Measurements from ENCODE around the gene NTM. TPM values are rescaled to one million over a fixed set of nuclear protein-coding genes. Genes with fewer than 3 reads are reported as not detected.

NTM gene
- total RNA-seq, 1 experiment from 2014 or later: 0.73 TPM

GRCh38 chr11:131957201-131957600, 586.8 kb downstream of the NTM start:
- Mint-ChIP-seq H3K9me3 (ENCODE audit: unreplicated experiment) (no peaks in the 10 kb centered on the region), H3K4me1 (ENCODE audit: low read depth, unreplicated experiment) (no peaks in the 10 kb centered on the region), H3K4me3 (ENCODE audit: unreplicated experiment) (no peak overlapping the region), H3K27me3 (ENCODE audit: insufficient read depth, unreplicated experiment) (peaks cover 14% of the 10 kb centered on the region), H3K27ac (ENCODE audit: unreplicated experiment) (no peak overlapping the region), H3K36me3 (ENCODE audit: insufficient read depth, unreplicated experiment) (no peaks in the 10 kb centered on the region)
- ChIA-PET CTCF (no interaction called here), POLR2A (no interaction called here)
- no peaks in the 10 kb centered on the region for H3K36me3 ChIP-seq (ENCODE audit: control insufficient read depth, insufficient read depth, low read length)
- H3K27me3 ChIP-seq (replicated peaks; ENCODE audit: control insufficient read depth, insufficient read depth, low read length): no peaks in the 10 kb centered on the region
- no peaks in the 10 kb centered on the region for H3K4me1 ChIP-seq
- intact Hi-C loops (cut with micrococcal nuclease; ENCODE audit: unreplicated experiment): no loop called here
- no peak for DNase-seq
- no peak overlapping the region for H3K4me3 ChIP-seq (ENCODE audit: low read depth, low read length)
- no peak for TF ChIP-seq CTCF (IDR thresholded peaks at IDR 0.05; ENCODE audit: insufficient read depth in 1 of 2, low read depth in 1 of 2, low read length in 1 of 2, severe bottlenecking in 1 of 2, unreplicated experiment in 1 of 2)
- H3K9me3 ChIP-seq: no peaks in the 10 kb centered on the region
- BruUV-seq (replicated peaks): no TSS peak

- Histone ChIP-seq H3K9me3 (no peaks in the 10 kb centered on the region), H3K4me3 (ENCODE audit: low read depth, low read length) (no peak overlapping the region), H3K27me3 (replicated peaks; ENCODE audit: control insufficient read depth, insufficient read depth, low read length) (no peaks in the 10 kb centered on the region), H3K36me3 (ENCODE audit: control insufficient read depth, insufficient read depth, low read length) (no peaks in the 10 kb centered on the region), H3K4me1 (no peaks in the 10 kb centered on the region)
- no peak overlapping the region for H3K4me3 Mint-ChIP-seq (ENCODE audit: unreplicated experiment)
- ChIA-PET CTCF (no interaction called here), POLR2A (no interaction called here)
- peaks cover 14% of the 10 kb centered on the region for H3K27me3 Mint-ChIP-seq (ENCODE audit: insufficient read depth, unreplicated experiment)
- no TSS peak for BruUV-seq (replicated peaks)
- no peak overlapping the region for H3K27ac Mint-ChIP-seq (ENCODE audit: unreplicated experiment)
- H3K4me1 Mint-ChIP-seq (ENCODE audit: low read depth, unreplicated experiment): no peaks in the 10 kb centered on the region
- H3K36me3 Mint-ChIP-seq (ENCODE audit: insufficient read depth, unreplicated experiment): no peaks in the 10 kb centered on the region
- DNase-seq: no peak
- intact Hi-C loops (cut with micrococcal nuclease; ENCODE audit: unreplicated experiment): no loop called here
- no peaks in the 10 kb centered on the region for H3K9me3 Mint-ChIP-seq (ENCODE audit: unreplicated experiment)
- no peak for TF ChIP-seq CTCF (IDR thresholded peaks at IDR 0.05; ENCODE audit: insufficient read depth in 1 of 2, low read depth in 1 of 2, low read length in 1 of 2, severe bottlenecking in 1 of 2, unreplicated experiment in 1 of 2)
Measured at GRCh38 chr11:131957875-131958274, 587.5 kb downstream of the NTM start.

GRCh38 chr11:131962818-131963217, 592.4 kb downstream of the NTM start:
- no peaks in the 10 kb centered on the region for H3K9me3 Mint-ChIP-seq (ENCODE audit: unreplicated experiment)
- peaks cover 16% of the 10 kb centered on the region for H3K27me3 Mint-ChIP-seq (ENCODE audit: insufficient read depth, unreplicated experiment)
- ChIA-PET POLR2A (no interaction called here), CTCF (no interaction called here)
- Histone ChIP-seq H3K36me3 (ENCODE audit: control insufficient read depth, insufficient read depth, low read length) (no peaks in the 10 kb centered on the region), H3K9me3 (no peaks in the 10 kb centered on the region), H3K4me3 (ENCODE audit: low read depth, low read length) (no peak overlapping the region), H3K4me1 (no peaks in the 10 kb centered on the region), H3K27me3 (replicated peaks; ENCODE audit: control insufficient read depth, insufficient read depth, low read length) (no peaks in the 10 kb centered on the region)
- no peaks in the 10 kb centered on the region for H3K4me1 Mint-ChIP-seq (ENCODE audit: low read depth, unreplicated experiment)
- no peak for TF ChIP-seq CTCF (IDR thresholded peaks at IDR 0.05; ENCODE audit: insufficient read depth in 1 of 2, low read depth in 1 of 2, low read length in 1 of 2, severe bottlenecking in 1 of 2, unreplicated experiment in 1 of 2)
- no TSS peak for BruUV-seq (replicated peaks)
- H3K36me3 Mint-ChIP-seq (ENCODE audit: insufficient read depth, unreplicated experiment): no peaks in the 10 kb centered on the region
- no peak overlapping the region for H3K4me3 Mint-ChIP-seq (ENCODE audit: unreplicated experiment)
- no peak for DNase-seq
- intact Hi-C loops (cut with micrococcal nuclease; ENCODE audit: unreplicated experiment): no loop called here
- no peak overlapping the region for H3K27ac Mint-ChIP-seq (ENCODE audit: unreplicated experiment)

Measured in Caco-2 (cell line).